Measurements from ENCODE around the gene MEIOSIN.

- no peak for TF ChIP-seq CTCF (IDR thresholded peaks at IDR 0.05)
- TF ChIP-seq EZH2 (IDR thresholded peaks at IDR 0.05; ENCODE audit: borderline replicate concordance, insufficient read depth, low read depth, low read length, poor library complexity, severe bottlenecking) = no peak
These were observed 22.7 kb upstream of the MEIOSIN start for GRCh38 chr19:45710356-45711130.

All from B cell (primary cell).